ENCODE measurements around the gene ATRAID. TPM values are rescaled to one million over a fixed set of nuclear protein-coding genes. Genes with fewer than 3 reads are reported as not detected.

ATRAID gene
- total RNA-seq, 1 experiment from 2014 or later = 108 TPM

GRCh38 chr2:27245626-27246025 is 33.8 kb downstream of the ATRAID start:
- no peak overlapping the region for H4K8ac ChIP-seq (replicated peaks; ENCODE audit: insufficient read length, low read depth, low read length)
- no peak overlapping the region for H4K5ac ChIP-seq (ENCODE audit: insufficient read length, low read depth, low read length)
- H3T11ph ChIP-seq (ENCODE audit: low read length) = no peak overlapping the region
- no peak overlapping the region for H3K4ac ChIP-seq (ENCODE audit: low read depth, low read length)
- no peak for TF ChIP-seq CTCF (conservative IDR thresholded peaks at IDR 0.05)
- H3K4me1 ChIP-seq (ENCODE audit: insufficient read depth, low read length) = no peaks in the 10 kb centered on the region
- Mint-ChIP-seq H3K4me1 (peaks cover 3% of the 10 kb centered on the region in 2 experiments), H3K9me3 (no peaks in the 10 kb centered on the region), H3K27ac (peak overlapping the region in 1 of 3 experiments; percentile 61; a peak in 1 of 7 replicates), H3K36me3 (ENCODE audit: insufficient read depth in 1 of 3, low read depth in 3 of 3) (peaks cover 22 to 46% (median 38%) of the 10 kb centered on the region in 3 experiments), H3K27me3 (ENCODE audit: low read depth) (peaks cover 17% of the 10 kb centered on the region), H3K4me3 (no peak overlapping the region)
- H3K56ac ChIP-seq (ENCODE audit: insufficient read length, low read depth, low read length) = no peak overlapping the region
- no peaks in the 10 kb centered on the region for H3K9me3 ChIP-seq (ENCODE audit: control insufficient read depth, low read depth, low read length)
- no peak overlapping the region for H2AK5ac ChIP-seq (ENCODE audit: insufficient read length, low read length)
- H2BK5ac ChIP-seq (ENCODE audit: insufficient read length, low read length) = no peak overlapping the region
- no peaks in the 10 kb centered on the region for H4K20me1 ChIP-seq (ENCODE audit: control insufficient read depth, insufficient read depth, insufficient read length)
- WGBS (ENCODE audit: extremely low coverage, insufficient read length, low lambda C conversion rate) = no CpG with 5 or more reads among the region's 4 CpGs
- no peaks in the 10 kb centered on the region for H3K23me2 ChIP-seq (ENCODE audit: insufficient read length, low read depth, low read length, poor library complexity, severe bottlenecking)
- H3K4me2 ChIP-seq (ENCODE audit: insufficient read depth, insufficient read length, low read length) = no peak overlapping the region
- no peak overlapping the region for H3K9ac ChIP-seq (ENCODE audit: extremely low read depth, insufficient read length, low read length)
- no peak overlapping the region for H4K91ac ChIP-seq (ENCODE audit: insufficient read length, low read depth, low read length)
- H3K27me3 ChIP-seq (ENCODE audit: insufficient read depth, low read length) = no peaks in the 10 kb centered on the region
- H3K79me2 ChIP-seq (ENCODE audit: insufficient read depth, low read length) = no peaks in the 10 kb centered on the region
- H2BK12ac ChIP-seq (ENCODE audit: insufficient read length, low read depth, low read length) = no peak overlapping the region
- H2BK120ac ChIP-seq (ENCODE audit: low read depth, low read length, poor library complexity, severe bottlenecking) = no peak overlapping the region
- H3K14ac ChIP-seq (ENCODE audit: insufficient read depth, low read length) = no peak overlapping the region
- H3K27ac ChIP-seq (ENCODE audit: insufficient read length, low read depth, low read length) = no peak overlapping the region
- H2BK15ac ChIP-seq (ENCODE audit: low read depth, low read length) = no peak overlapping the region
- no peak overlapping the region for H2BK20ac ChIP-seq (ENCODE audit: low read depth, low read length, poor library complexity, severe bottlenecking)
- no peak overlapping the region for H3K18ac ChIP-seq (ENCODE audit: insufficient read length, low read depth, low read length)
- no peak overlapping the region for H2AFZ ChIP-seq (ENCODE audit: low read length)
- H3K79me1 ChIP-seq (ENCODE audit: insufficient read depth, low read depth, low read length, poor library complexity, severe bottlenecking) = no peaks in the 10 kb centered on the region
- no peak overlapping the region for H3K23ac ChIP-seq (ENCODE audit: insufficient read length, low read depth, low read length)
- no peak for DNase-seq
